H1 (cell line): Measurements from ENCODE around the gene PTPRG. TPM values are rescaled to one million over a fixed set of nuclear protein-coding genes. Genes with fewer than 3 reads are reported as not detected.

Experiments used
- CTCF ChIA-PET: fragments of 300-600 bp; sonication (Branson Sonifier 250); formaldehyde crosslinking; loops from one replicate; lab custom pipeline; 2021; ENCODE audit not compliant: partially characterized antibody; lab: Charles Lee
- POLR2A ChIA-PET: fragments of 300-600 bp; sonication (Branson Sonifier 250); formaldehyde crosslinking; loops from one replicate; lab custom pipeline; 2021; ENCODE audit warnings: inconsistent platforms; ENCODE audit not compliant: partially characterized antibody; lab: Charles Lee
- DNase-seq, 2 experiments: peaks; one replicate each; pipeline versions ENCODE4 v3.0.0 to v3.0.0-alpha.2; 2010 to 2022; ENCODE audit warnings: low spot score in 2 of 2, low read depth in 1 of 2, mixed read lengths in 1 of 2
- FAIRE-seq: peaks from 2 replicates; lab custom pipeline; 2011; peaks lifted over from hg19 to GRCh38; lab: Jason Lieb, UNC
- H2AFZ ChIP-seq: 2 replicates; pipeline ENCODE4 v1.8.1; 2012; ENCODE audit warnings: low read length, inconsistent platforms
- H2AK5ac ChIP-seq: 2 replicates; pipeline ENCODE4 v1.6.1; 2013; ENCODE audit warnings: low read depth, low read length
- H2BK120ac ChIP-seq: replicated peaks from 2 replicates; pipeline ENCODE3; 2013; ENCODE audit warnings: low read depth, low read length, inconsistent platforms
- H2BK12ac ChIP-seq: 2 replicates; pipeline ENCODE4 v1.6.1; 2013; ENCODE audit warnings: low read depth, low read length
- H2BK15ac ChIP-seq: 2 replicates; pipeline ENCODE4 v1.6.1; 2013; ENCODE audit warnings: low read length
- H2BK20ac ChIP-seq: 2 replicates; pipeline ENCODE4 v1.6.1; 2013; ENCODE audit warnings: low read length
- H2BK5ac ChIP-seq: 2 replicates; pipeline ENCODE4 v1.6.1; 2013; ENCODE audit warnings: low read depth, low read length
- H3K14ac ChIP-seq: 2 replicates; pipeline ENCODE4 v1.6.1; 2013; ENCODE audit warnings: inconsistent platforms; ENCODE audit not compliant: insufficient read length
- H3K18ac ChIP-seq: 2 replicates; pipeline ENCODE4 v1.6.1; 2013; ENCODE audit warnings: low read length; ENCODE audit errors: extremely low read depth
- H3K23ac ChIP-seq: 2 replicates; pipeline ENCODE4 v1.6.1; 2013; ENCODE audit warnings: inconsistent platforms; ENCODE audit not compliant: insufficient read length
- H3K23me2 ChIP-seq: 2 replicates; pipeline ENCODE4 v1.6.1; 2013; ENCODE audit warnings: low read depth, low read length
- H3K27ac ChIP-seq: 2 replicates; pipeline ENCODE4 v1.6.1; 2011; ENCODE audit warnings: low read depth, low read length, inconsistent platforms
- H3K27me3 ChIP-seq, 4 experiments: replicated peaks in 1 of 4; 1 replicate in 1 of 4; 2 replicates in 3 of 4; pipeline versions ENCODE4 v1.6.1 to v1.8.1; 2011 to 2013; ENCODE audit warnings: low read length in 3 of 4, mild to moderate bottlenecking in 3 of 4, inconsistent platforms in 2 of 4, mixed read lengths in 2 of 4, moderate library complexity in 1 of 4; ENCODE audit not compliant: control insufficient read depth in 3 of 4, insufficient read depth in 3 of 4; ENCODE audit errors: extremely low read depth in 1 of 4
- H3K36me3 ChIP-seq, 4 experiments: 2 replicates each; pipeline versions ENCODE4 v1.6.1 to v1.8.1; 2011 to 2013; ENCODE audit warnings: mild to moderate bottlenecking in 4 of 4, low read length in 3 of 4, moderate library complexity in 2 of 4, control low read depth in 1 of 4, inconsistent platforms in 1 of 4; ENCODE audit not compliant: insufficient read depth in 4 of 4, control insufficient read depth in 2 of 4
- H3K4ac ChIP-seq: replicated peaks from 2 replicates; pipeline ENCODE3; 2013; ENCODE audit warnings: low read length, low read depth, mixed read lengths, inconsistent platforms; ENCODE audit not compliant: insufficient read length
- H3K4me1 ChIP-seq, 4 experiments: replicated peaks in 1 of 4; 1 replicate in 1 of 4; 2 replicates in 3 of 4; pipeline versions ENCODE4 v1.6.1 to v1.8.1; 2011 to 2013; ENCODE audit warnings: low read length in 3 of 4, inconsistent platforms in 2 of 4, mixed read lengths in 1 of 4; ENCODE audit not compliant: insufficient read depth in 4 of 4, control insufficient read depth in 3 of 4
- H3K4me2 ChIP-seq, 2 experiments: 2 replicates each; pipeline versions ENCODE4 v1.6.1 to v1.8.1; 2011 to 2013; ENCODE audit warnings: low read depth in 2 of 2, low read length in 2 of 2, control low read depth in 1 of 2, inconsistent platforms in 1 of 2, mild to moderate bottlenecking in 1 of 2; ENCODE audit not compliant: insufficient read depth in 1 of 2
- H3K4me3 ChIP-seq, 4 experiments: fragments of 200-600, 300-600 bp in 1 of 4; sonication (generic), shearing (Covaris generic), sonication (Bioruptor Twin) in 1 of 4; 2 replicates each; pipeline versions ENCODE4 v1.5.1 to v1.8.1; 2011 to 2016; ENCODE audit warnings: low read length in 4 of 4, low read depth in 3 of 4, control low read depth in 2 of 4, inconsistent platforms in 2 of 4, mild to moderate bottlenecking in 2 of 4, mixed read lengths in 1 of 4, moderate library complexity in 1 of 4; ENCODE audit not compliant: insufficient read depth in 2 of 4; ENCODE audit errors: extremely low read depth in 1 of 4
- H3K56ac ChIP-seq: replicated peaks from 2 replicates; pipeline ENCODE3; 2013; ENCODE audit warnings: low read depth, mild to moderate bottlenecking, mixed read lengths, low read length, inconsistent platforms; ENCODE audit not compliant: insufficient read length
- H3K79me1 ChIP-seq: 2 replicates; pipeline ENCODE4 v1.6.1; 2013; ENCODE audit warnings: low read depth, low read length, control low read depth
- H3K79me2 ChIP-seq, 2 experiments: 2 replicates each; pipeline versions ENCODE4 v1.6.1 to v1.8.1; 2012 to 2013; ENCODE audit warnings: low read length in 2 of 2, mild to moderate bottlenecking in 2 of 2, inconsistent platforms in 1 of 2; ENCODE audit not compliant: insufficient read depth in 2 of 2, control insufficient read depth in 1 of 2
- H3K9ac ChIP-seq, 4 experiments: replicated peaks in 1 of 4; 1 replicate in 1 of 4; 2 replicates in 3 of 4; pipeline versions ENCODE4 v1.6.1 to v1.8.1; 2011 to 2013; ENCODE audit warnings: low read depth in 3 of 4, low read length in 3 of 4, control low read depth in 2 of 4, mild to moderate bottlenecking in 2 of 4, moderate library complexity in 2 of 4, inconsistent platforms in 1 of 4; ENCODE audit errors: extremely low read depth in 1 of 4
- H3K9me3 ChIP-seq, 2 experiments: 2 replicates each; pipeline versions ENCODE4 v1.6.1 to v1.8.1; 2012 to 2013; ENCODE audit warnings: mild to moderate bottlenecking in 2 of 2, moderate library complexity in 2 of 2, control low read depth in 1 of 2, inconsistent platforms in 1 of 2, low read depth in 1 of 2, low read length in 1 of 2, mixed read lengths in 1 of 2; ENCODE audit not compliant: insufficient read depth in 2 of 2
- H4K20me1 ChIP-seq, 2 experiments: replicated peaks in 1 of 2; 2 replicates each; pipeline versions ENCODE3 to v1.8.1; 2011 to 2013; ENCODE audit warnings: inconsistent platforms in 2 of 2, low read length in 2 of 2, mild to moderate bottlenecking in 1 of 2; ENCODE audit not compliant: insufficient read depth in 2 of 2, control insufficient read depth in 1 of 2
- H4K5ac ChIP-seq: 2 replicates; pipeline ENCODE4 v1.6.1; 2013; ENCODE audit warnings: low read length, low read depth, mixed read lengths, inconsistent platforms; ENCODE audit not compliant: insufficient read length
- H4K8ac ChIP-seq: 2 replicates; pipeline ENCODE4 v1.8.0; 2013; ENCODE audit warnings: mild to moderate bottlenecking, moderate library complexity, low read length, inconsistent platforms; ENCODE audit not compliant: insufficient read depth; ENCODE audit errors: extremely low read depth
- H4K91ac ChIP-seq: replicated peaks from 2 replicates; pipeline ENCODE3; 2013; ENCODE audit warnings: low read length, mixed read lengths, inconsistent platforms; ENCODE audit not compliant: insufficient read length
- CEBPB ChIP-seq: IDR thresholded peaks from 2 replicates; pipeline ENCODE4 v1.6.1; 2012; ENCODE audit warnings: low read depth, low read length
- HDAC6 ChIP-seq: IDR thresholded peaks from one replicate; pipeline ENCODE4 v1.7.1; 2012; ENCODE audit warnings: low read depth, mild to moderate bottlenecking, inconsistent platforms, low read length, moderate library complexity
- MAX ChIP-seq: IDR thresholded peaks from 2 replicates; pipeline ENCODE4 v1.6.1; 2012; ENCODE audit warnings: inconsistent platforms
- NANOG ChIP-seq: IDR thresholded peaks from 2 replicates; pipeline ENCODE4 v1.6.1; 2011; ENCODE audit warnings: low read length, low read depth, mild to moderate bottlenecking, inconsistent platforms; ENCODE audit not compliant: insufficient read depth, poor library complexity, severe bottlenecking
- PHF8 ChIP-seq: fragments of 200-600 bp; sonication (generic); conservative IDR thresholded peaks from 2 replicates; pipeline ENCODE4 v1.7.1; 2012; ENCODE audit warnings: low read depth, mild to moderate bottlenecking, inconsistent platforms, low read length, moderate library complexity
- polyA plus RNA-seq, 7 experiments: library from polyadenylated mRNA; depleted of rRNA in 3 of 7; stranded (reverse) in 5 of 7; unstranded in 2 of 7; fragments of >200 nt in 5 of 7; fragments of 200-250 nt in 2 of 7; gene quantifications; 1 replicate in 5 of 7; 2 replicates in 1 of 7; 4 replicates in 1 of 7; pipeline versions ENCODE4 v1.2.1 to v1.2.3, GENCODE V29; 2011 to 2013; ENCODE audit warnings: missing spikeins in 2 of 7, mixed read lengths in 2 of 7
- total RNA-seq: library from RNA; stranded (reverse); fragmentation: NEBNext Ultra II Directional; extraction: Animal tissue kit (Norgen Biotek cat#: 25700); gene quantifications from 2 replicates; pipeline ENCODE4 v1.2.1, GENCODE V29; 2021

PTPRG gene
- total and polyA plus RNA-seq, 2 of the 8 experiments (the other 6 are each of a cell fraction or from before 2014, with no cell fraction given): 23.3 to 96.2 TPM

GRCh38 chr3:62178032-62178431 is 616.7 kb downstream of the PTPRG start:
- no peak overlapping the region for H3K9ac ChIP-seq
- no peak overlapping the region for H3K56ac ChIP-seq
- H3K9me3 ChIP-seq: no peaks in the 10 kb centered on the region
- no peak overlapping the region for H2BK120ac ChIP-seq
- H3K27me3 ChIP-seq: no peaks in the 10 kb centered on the region; a peak in 2 of 7 replicates
- no peak overlapping the region for H2BK12ac ChIP-seq
- H2BK15ac ChIP-seq: no peak overlapping the region
- no peak overlapping the region for H3K23ac ChIP-seq
- FAIRE-seq: no peak
- no peaks in the 10 kb centered on the region for H3K79me2 ChIP-seq
- H4K8ac ChIP-seq: no peak overlapping the region
- no peak overlapping the region for H2AK5ac ChIP-seq
- no peak overlapping the region for H3K27ac ChIP-seq
- H2AFZ ChIP-seq: no peak overlapping the region
- no peak overlapping the region for H4K91ac ChIP-seq
- H2BK20ac ChIP-seq: no peak overlapping the region
- POLR2A ChIA-PET: no interaction called here
- no peak overlapping the region for H2BK5ac ChIP-seq
- H3K4me1 ChIP-seq: peaks cover 4 to 11% (median 7%) of the 10 kb centered on the region in 4 experiments; a peak in 6 of 7 replicates
- no peak overlapping the region for H3K14ac ChIP-seq
- H3K36me3 ChIP-seq: peaks cover 0 to 5% (median 1%) of the 10 kb centered on the region in 4 experiments; a peak in 1 of 8 replicates
- no peak overlapping the region for H3K18ac ChIP-seq
- no peak overlapping the region for H4K5ac ChIP-seq
- CTCF ChIA-PET: interaction anchor here (1.3 to 8.4 kb wide), 3 partner anchors 10 to 14 kb away, joined by 3 to 67 read pairs (median 4); no protein-coding TSS in a partner anchor
- no peak overlapping the region for H3K4me3 ChIP-seq
- no peak for DNase-seq
- no peak overlapping the region for H3K4ac ChIP-seq
- peaks cover 3% of the 10 kb centered on the region; the same call in 1 of the 2 replicates for H3K23me2 ChIP-seq
- H4K20me1 ChIP-seq: peaks cover 0 to 2% of the 10 kb centered on the region in 2 experiments
- no peak for TF ChIP-seq PHF8
- no peak for TF ChIP-seq MAX
- TF ChIP-seq HDAC6: no peak
- TF ChIP-seq NANOG: no peak
- TF ChIP-seq CEBPB: no peak
- TF ChIP-seq, all 59 proteins: peak for 0
- peaks cover 5% of the 10 kb centered on the region for H3K79me1 ChIP-seq
- H3K4me2 ChIP-seq: no peak overlapping the region
